Spleen (tissue), 11 donors: ENCODE measurements around the gene PAM. TPM values are rescaled to one million over a fixed set of nuclear protein-coding genes. Genes with fewer than 3 reads are reported as not detected.

Experiments
- DNase-seq: peaks from one replicate; pipeline ENCODE4 v3.0.0-alpha.2; 2020
- H3K27ac ChIP-seq, 8 donors: fragments of 200-600 bp; sonication (generic) in 7 of 8; 1 replicate in 4 of 8; 2 replicates in 4 of 8; pipeline versions ENCODE4 v1.5.0 to v1.8.0; 2016 to 2021; ENCODE audit warnings: inconsistent platforms in 4 of 8, mild to moderate bottlenecking in 4 of 8, moderate library complexity in 1 of 8
- H3K27me3 ChIP-seq, 7 donors: fragments of 200-600 bp; sonication (generic) in 6 of 7; replicated peaks in 1 of 7; 1 replicate in 4 of 7; 2 replicates in 3 of 7; pipeline versions ENCODE4 v1.5.0 to v1.8.0; 2016 to 2021; ENCODE audit warnings: inconsistent platforms in 3 of 7, mild to moderate bottlenecking in 1 of 7
- H3K36me3 ChIP-seq, 6 donors: fragments of 200-600 bp; sonication (generic) in 5 of 6; 1 replicate in 4 of 6; 2 replicates in 2 of 6; pipeline versions ENCODE4 v1.5.0 to v1.8.0; 2016 to 2021; ENCODE audit warnings: inconsistent platforms in 2 of 6
- H3K4me1 ChIP-seq, 6 donors: fragments of 200-600 bp; sonication (generic) in 5 of 6; 1 replicate in 3 of 6; 2 replicates in 3 of 6; pipeline versions ENCODE4 v1.5.0 to v1.8.0; 2016 to 2021; ENCODE audit warnings: inconsistent platforms in 3 of 6
- H3K4me3 ChIP-seq, 8 donors: fragments of 200-600 bp; sonication (generic) in 7 of 8; 1 replicate in 4 of 8; 2 replicates in 4 of 8; pipeline versions ENCODE4 v1.5.0 to v1.8.0; 2016 to 2021; ENCODE audit warnings: inconsistent platforms in 4 of 8, mild to moderate bottlenecking in 4 of 8, moderate library complexity in 2 of 8
- H3K9me3 ChIP-seq, 8 donors: fragments of 200-600 bp; sonication (generic) in 7 of 8; 1 replicate in 4 of 8; 2 replicates in 4 of 8; pipeline versions ENCODE4 v1.5.0 to v1.8.0; 2016 to 2021; ENCODE audit warnings: inconsistent platforms in 4 of 8
- POLR2A ChIP-seq, 3 donors: fragments of 450-650 bp; IDR thresholded peaks; one replicate each; pipeline ENCODE4 v1.5.1; 2017; ENCODE audit warnings: antibody characterized with exemption in 3 of 3, mild to moderate bottlenecking in 1 of 3
- POLR2AphosphoS5 ChIP-seq, 3 donors: sonication (generic); formaldehyde crosslinking; IDR thresholded peaks; one replicate each; pipeline ENCODE4 v1.5.1; 2017; ENCODE audit warnings: antibody characterized with exemption in 3 of 3
- WGBS, 5 donors: extraction: QIAGEN DNeasy Blood & Tissue Kit in 3 of 5; methylation state at CpG; one replicate each; pipeline versions ENCODE4 v1.1.5 to v1.1.7; 2013 to 2018; 5-methylcytosine and 5-hydroxymethylcytosine counted together
- intact Hi-C: fragments of 100-400 bp; cut with DNase I; formaldehyde crosslinking; loops from one replicate; pipeline ENCODE4 v1.15.0; 2023; ENCODE audit warnings: low total_unique reads
- polyA plus RNA-seq, 3 donors: library from polyadenylated mRNA; stranded (reverse); fragments of 200-250 nt; gene quantifications; one replicate each; pipeline ENCODE4 v1.2.1, GENCODE V29; 2013
- total RNA-seq, 7 donors: library from RNA; depleted of rRNA in 3 of 7; stranded (reverse); fragments of >200 nt in 3 of 7; fragmentation: NEBNext Ultra II Directional in 4 of 7; extraction: Animal tissue kit (Norgen Biotek cat#: 25700) in 4 of 7; gene quantifications; one replicate each; pipeline versions ENCODE4 v1.1.0 to v1.2.1, GENCODE V29; 2016 to 2021
- TF ChIP-seq, protein P1 (sequence below), 11 experiments: fragments of 200-600 bp in 7 of 11; fragments of 450-650 bp in 4 of 11; sonication (generic) in 4 of 11; IDR thresholded peaks in 8 of 11; conservative IDR thresholded peaks in 3 of 11; 1 replicate in 7 of 11; 2 replicates in 4 of 11; pipeline versions ENCODE4 v1.4.0 to v1.8.0; 2016 to 2021; ENCODE audit warnings: antibody characterized with exemption in 11 of 11, inconsistent platforms in 4 of 11, mild to moderate bottlenecking in 1 of 11
- donor health status: healthy with polysubstance abuse.
- donor health status: DM: no; HTN: no; CAD: no; lungs with moderate emphysema.
- donor health status: DM: no; HTN: no; CAD: no.
- donor health status: Bipolar disorder and iron deficiency.
- donor health status: healthy.
- donor health status: DM: no; HTN: no; CAD: no.
- donor health status: DM: yes; HTN: yes; CAD: no.

The PAM gene
- total and polyA plus RNA-seq, 10 donors, result 37.4 to 155 (median 110) TPM

DNA sequence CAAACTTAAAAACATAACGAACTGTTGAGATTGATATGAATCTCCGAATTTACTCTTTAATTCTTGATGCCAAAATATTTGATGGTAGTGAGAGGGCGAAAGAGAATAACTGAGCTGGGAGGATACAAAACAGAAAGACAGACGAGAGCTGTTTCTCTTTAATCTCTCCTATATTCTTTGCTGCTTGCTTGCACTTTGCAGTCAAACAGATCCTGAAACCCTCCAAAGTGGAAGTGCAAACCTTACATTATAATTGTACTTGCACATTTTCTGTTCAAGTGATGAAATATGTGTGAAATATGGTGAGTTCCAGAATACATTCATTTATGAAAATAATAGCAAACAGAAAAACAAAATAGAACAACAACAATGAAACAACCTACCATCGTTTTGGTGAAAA is 63.8 kb downstream of the PAM start:
- intact Hi-C loops, result no loop called here
- Histone ChIP-seq H3K36me3 (no peaks in the 10 kb centered on the region), H3K27me3 (no peaks in the 10 kb centered on the region), H3K4me1 (peaks cover 0 to 13% (median 11%) of the 10 kb centered on the region in 6 donors), H3K4me3 (no peak overlapping the region), H3K9me3 (no peaks in the 10 kb centered on the region), H3K27ac (no peak overlapping the region)
- DNase-seq, result no peak
- TF ChIP-seq, protein P1, sequence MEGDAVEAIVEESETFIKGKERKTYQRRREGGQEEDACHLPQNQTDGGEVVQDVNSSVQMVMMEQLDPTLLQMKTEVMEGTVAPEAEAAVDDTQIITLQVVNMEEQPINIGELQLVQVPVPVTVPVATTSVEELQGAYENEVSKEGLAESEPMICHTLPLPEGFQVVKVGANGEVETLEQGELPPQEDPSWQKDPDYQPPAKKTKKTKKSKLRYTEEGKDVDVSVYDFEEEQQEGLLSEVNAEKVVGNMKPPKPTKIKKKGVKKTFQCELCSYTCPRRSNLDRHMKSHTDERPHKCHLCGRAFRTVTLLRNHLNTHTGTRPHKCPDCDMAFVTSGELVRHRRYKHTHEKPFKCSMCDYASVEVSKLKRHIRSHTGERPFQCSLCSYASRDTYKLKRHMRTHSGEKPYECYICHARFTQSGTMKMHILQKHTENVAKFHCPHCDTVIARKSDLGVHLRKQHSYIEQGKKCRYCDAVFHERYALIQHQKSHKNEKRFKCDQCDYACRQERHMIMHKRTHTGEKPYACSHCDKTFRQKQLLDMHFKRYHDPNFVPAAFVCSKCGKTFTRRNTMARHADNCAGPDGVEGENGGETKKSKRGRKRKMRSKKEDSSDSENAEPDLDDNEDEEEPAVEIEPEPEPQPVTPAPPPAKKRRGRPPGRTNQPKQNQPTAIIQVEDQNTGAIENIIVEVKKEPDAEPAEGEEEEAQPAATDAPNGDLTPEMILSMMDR (IDR thresholded peaks at IDR 0.05 in 8 of 11, conservative IDR thresholded peaks at IDR 0.05 in 3 of 11), result no peak
- TF ChIP-seq POLR2A (IDR thresholded peaks at IDR 0.05) (no peak), POLR2AphosphoS5 (IDR thresholded peaks at IDR 0.05) (no peak)
- 82 to 94% (median 86%) methylated on average over 5 of the region's 5 CpGs for WGBS, 5 donors

GRCh38 chr5:102819634-102820033 is 64.5 kb downstream of the PAM start:
- Histone ChIP-seq H3K4me3 (no peak overlapping the region), H3K27ac (no peak overlapping the region), H3K4me1 (peaks cover 0 to 13% (median 11%) of the 10 kb centered on the region in 6 donors), H3K36me3 (no peaks in the 10 kb centered on the region), H3K9me3 (no peaks in the 10 kb centered on the region), H3K27me3 (no peaks in the 10 kb centered on the region)
- DNase-seq, result no peak
- TF ChIP-seq POLR2A (IDR thresholded peaks at IDR 0.05), result no peak
- TF ChIP-seq, protein P1 (IDR thresholded peaks at IDR 0.05 in 8 of 11, conservative IDR thresholded peaks at IDR 0.05 in 3 of 11), result no peak
- intact Hi-C loops, result no loop called here
- 75 to 91% (median 86%) methylated on average over 5 of the region's 5 CpGs for WGBS, 5 donors

DNA sequence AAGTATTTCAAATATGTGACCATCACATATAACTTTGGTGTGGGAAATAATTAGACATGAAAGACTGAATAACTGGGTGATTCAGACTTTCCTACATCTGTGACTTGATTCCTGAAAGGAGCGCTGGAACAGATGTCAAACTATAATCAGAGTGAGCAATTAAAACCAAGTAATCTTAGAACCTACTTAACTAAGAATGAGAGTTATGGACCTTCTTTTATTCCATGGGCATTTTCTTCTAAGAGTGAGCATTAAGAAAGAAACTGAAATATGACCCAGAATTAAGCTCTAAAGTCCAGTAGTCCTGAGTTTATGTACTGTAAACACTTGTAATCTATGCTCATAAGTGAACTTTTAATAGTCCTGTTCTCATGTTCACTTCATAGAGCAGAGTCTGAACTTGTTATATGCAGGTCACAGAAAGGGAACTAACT is 68.4 kb downstream of the PAM start:
- WGBS, 5 donors, result 82 to 91% (median 85%) methylated on average over 1 of the region's 1 CpG
- peaks cover 0 to 9% (median 4%) of the 10 kb centered on the region in 6 donors for H3K4me1 ChIP-seq
- no peaks in the 10 kb centered on the region for H3K36me3 ChIP-seq
- no peak overlapping the region for H3K27ac ChIP-seq
- H3K4me3 ChIP-seq, result no peak overlapping the region
- H3K27me3 ChIP-seq, result no peaks in the 10 kb centered on the region
- TF ChIP-seq, protein P1 (IDR thresholded peaks at IDR 0.05 in 8 of 11, conservative IDR thresholded peaks at IDR 0.05 in 3 of 11), result no peak
- TF ChIP-seq POLR2AphosphoS5 (IDR thresholded peaks at IDR 0.05) (no peak), POLR2A (IDR thresholded peaks at IDR 0.05) (no peak)
- no peaks in the 10 kb centered on the region for H3K9me3 ChIP-seq
- intact Hi-C loops, result no loop called here
- no peak for DNase-seq

DNA sequence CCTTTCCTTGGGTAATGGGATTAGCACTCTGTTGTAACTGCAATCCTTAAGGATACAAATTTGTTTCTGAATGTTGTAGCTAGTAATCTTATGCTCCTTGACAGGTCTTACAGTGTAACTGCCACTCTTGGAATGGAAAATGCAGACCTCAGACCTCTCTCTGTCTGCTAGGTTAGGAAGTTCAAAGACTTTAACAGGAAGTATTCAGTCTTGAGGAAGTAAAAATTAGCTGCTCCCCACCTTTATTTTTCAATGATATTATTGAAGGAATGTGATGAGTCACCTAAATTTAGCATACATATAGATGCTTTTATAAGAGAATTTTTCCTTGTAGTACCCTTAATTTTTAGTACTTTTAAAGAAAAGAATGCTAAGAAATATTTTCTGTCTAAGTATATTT is 71.5 kb downstream of the PAM start:
- no peak for DNase-seq
- intact Hi-C loops, result no loop called here
- Histone ChIP-seq H3K27ac (no peak overlapping the region), H3K9me3 (no peaks in the 10 kb centered on the region), H3K4me3 (no peak overlapping the region), H3K36me3 (no peaks in the 10 kb centered on the region), H3K27me3 (no peaks in the 10 kb centered on the region), H3K4me1 (peaks cover 0 to 9% (median 4%) of the 10 kb centered on the region in 6 donors)
- TF ChIP-seq, protein P1 (IDR thresholded peaks at IDR 0.05 in 8 of 11, conservative IDR thresholded peaks at IDR 0.05 in 3 of 11), result no peak
- TF ChIP-seq POLR2A (IDR thresholded peaks at IDR 0.05), result no peak
- no peak for TF ChIP-seq POLR2AphosphoS5 (IDR thresholded peaks at IDR 0.05)
